ENCODE results near the gene WDR4.
"Not testable (repeated sequence)": the region's sequence is repeated elsewhere in the genome, so short reads cannot be mapped to it uniquely, and the experiment has no call there.

The WDR4 gene

GRCh38 chr21:42878993-42879787 is at the start of gene WDR4:
Gene WDR4, minus strand, starts transcription at chr21:42879539. Its CDS starts 44 bp downstream, at chr21:42879495.
- DNase-seq (ENCODE audit: low read depth) = peak; percentile 98

- DNase-seq (ENCODE audit: low read depth) = not testable (repeated sequence)
Observed at GRCh38 chr21:42927474-42928200, 48.3 kb upstream of the WDR4 start.

- DNase-seq (ENCODE audit: low read depth) = no peak
Observed at GRCh38 chr21:42925114-42925926, 46.0 kb upstream of the WDR4 start, which contains the start of gene ERVH48-1. Gene ERVH48-1, minus strand, starts transcription at chr21:42925630. Its CDS starts 6,624 bp downstream, at chr21:42919006.

- DNase-seq (ENCODE audit: low read depth) = no peak
Observed at GRCh38 chr21:42924433-42924751, 45.1 kb upstream of the WDR4 start.

GRCh38 chr21:42923553-42924432 is 44.5 kb upstream of the WDR4 start:
- DNase-seq (ENCODE audit: low read depth) = peak; percentile 80

GRCh38 chr21:42922918-42923317 is 43.6 kb upstream of the WDR4 start:
- no peak for DNase-seq (ENCODE audit: low read depth)

GRCh38 chr21:42921927-42922326 is 42.6 kb upstream of the WDR4 start:
- DNase-seq (ENCODE audit: low read depth) = no peak

- no peak for DNase-seq (ENCODE audit: low read depth)
Observed at GRCh38 chr21:42918291-42918690, 39.0 kb upstream of the WDR4 start.

- DNase-seq (ENCODE audit: low read depth) = no peak
Observed at GRCh38 chr21:42913476-42913875, 34.1 kb upstream of the WDR4 start.

- not testable (repeated sequence) for DNase-seq (ENCODE audit: low read depth)
Observed at GRCh38 chr21:42911920-42912319, 32.6 kb upstream of the WDR4 start.

GRCh38 chr21:42908484-42908883 is 29.1 kb upstream of the WDR4 start:
- DNase-seq (ENCODE audit: low read depth) = not testable (repeated sequence)

GRCh38 chr21:42906233-42906632 is 26.9 kb upstream of the WDR4 start:
- no peak for DNase-seq (ENCODE audit: low read depth)

GRCh38 chr21:42905195-42905594 is 25.9 kb upstream of the WDR4 start:
- DNase-seq (ENCODE audit: low read depth) = peak; percentile 37

GRCh38 chr21:42903817-42904216 is 24.5 kb upstream of the WDR4 start:
- no peak for DNase-seq (ENCODE audit: low read depth)

GRCh38 chr21:42900446-42900845 is 21.1 kb upstream of the WDR4 start:
- DNase-seq (ENCODE audit: low read depth) = no peak

- DNase-seq (ENCODE audit: low read depth) = peak; percentile 97
Observed at GRCh38 chr21:42892931-42893755, 13.8 kb upstream of the WDR4 start, which contains the start of gene NDUFV3. Gene NDUFV3, plus strand, starts transcription at chr21:42893309. Its CDS starts 25 bp downstream, at chr21:42893334.

GRCh38 chr21:42892582-42892930 is 13.2 kb upstream of the WDR4 start:
- DNase-seq (ENCODE audit: low read depth) = no peak

- no peak for DNase-seq (ENCODE audit: low read depth)
Observed at GRCh38 chr21:42887326-42887725, 8.0 kb upstream of the WDR4 start.

GRCh38 chr21:42883921-42884320 is 4.6 kb upstream of the WDR4 start:
- no peak for DNase-seq (ENCODE audit: low read depth)

GRCh38 chr21:42880352-42880751 is 1.0 kb upstream of the WDR4 start:
- DNase-seq (ENCODE audit: low read depth) = no peak

- no peak for DNase-seq (ENCODE audit: low read depth)
Observed at GRCh38 chr21:42878678-42878992, 704 bp downstream of the WDR4 start.
